CD1c-positive myeloid dendritic cell (primary cell): Measurements from ENCODE around the gene GPR146.

Experiments used
- DNase-seq: peaks from one replicate; pipeline ENCODE4 v3.0.0-alpha.2; 2016; ENCODE audit errors: extremely low spot score

Gene GPR146

GRCh38 chr7:1106063-1106792, 61.9 kb downstream of the GPR146 start:
- DNase-seq = no peak

- no peak for DNase-seq
Measured at GRCh38 chr7:1106793-1107421, 62.6 kb downstream of the GPR146 start.

GRCh38 chr7:1108264-1108920, 64.0 kb downstream of the GPR146 start:
- DNase-seq = no peak
